ENCODE data around the gene MMP15.

MMP15 gene

GRCh38 chr16:58038219-58038641 lies 12.7 kb downstream of the MMP15 start:
- in situ Hi-C loops (cut with HindIII; ENCODE audit: low sequenced_read_pairs), result no loop called here
- no peak overlapping the region for H3K4me3 ChIP-seq (ENCODE audit: low read depth, low read length)
- no peak for TF ChIP-seq CTCF (IDR thresholded peaks at IDR 0.05; ENCODE audit: low read depth, low read length, missing control alignments)
- DNase-seq (ENCODE audit: low read depth), result no peak

GRCh38 chr16:58039829-58040495 lies 14.4 kb downstream of the MMP15 start:
- no peak for TF ChIP-seq CTCF (IDR thresholded peaks at IDR 0.05; ENCODE audit: low read depth, low read length, missing control alignments)
- H3K4me3 ChIP-seq (ENCODE audit: low read depth, low read length), result no peak overlapping the region
- no peak for DNase-seq (ENCODE audit: low read depth)
- in situ Hi-C loops (cut with HindIII; ENCODE audit: low sequenced_read_pairs), result no loop called here

GRCh38 chr16:58040496-58040846 lies 14.9 kb downstream of the MMP15 start:
- no peak for TF ChIP-seq CTCF (IDR thresholded peaks at IDR 0.05; ENCODE audit: low read depth, low read length, missing control alignments)
- H3K4me3 ChIP-seq (ENCODE audit: low read depth, low read length), result no peak overlapping the region
- in situ Hi-C loops (cut with HindIII; ENCODE audit: low sequenced_read_pairs), result no loop called here
- no peak for DNase-seq (ENCODE audit: low read depth)

- in situ Hi-C loops (cut with HindIII; ENCODE audit: low sequenced_read_pairs), result no loop called here
- no peak for TF ChIP-seq CTCF (IDR thresholded peaks at IDR 0.05; ENCODE audit: low read depth, low read length, missing control alignments)
- H3K4me3 ChIP-seq (ENCODE audit: low read depth, low read length), result no peak overlapping the region
- no peak for DNase-seq (ENCODE audit: low read depth)
Measured at GRCh38 chr16:58040945-58041627, 15.5 kb downstream of the MMP15 start.

GRCh38 chr16:58041628-58041955 lies 16.0 kb downstream of the MMP15 start:
- no peak for DNase-seq (ENCODE audit: low read depth)
- TF ChIP-seq CTCF (IDR thresholded peaks at IDR 0.05; ENCODE audit: low read depth, low read length, missing control alignments), result no peak
- no peak overlapping the region for H3K4me3 ChIP-seq (ENCODE audit: low read depth, low read length)
- in situ Hi-C loops (cut with HindIII; ENCODE audit: low sequenced_read_pairs), result no loop called here

- no peak for TF ChIP-seq CTCF (IDR thresholded peaks at IDR 0.05; ENCODE audit: low read depth, low read length, missing control alignments)
- no peak overlapping the region for H3K4me3 ChIP-seq (ENCODE audit: low read depth, low read length)
- in situ Hi-C loops (cut with HindIII; ENCODE audit: low sequenced_read_pairs), result no loop called here
Measured at GRCh38 chr16:58042001-58042885, 16.7 kb downstream of the MMP15 start.

More at GRCh38 chr16:58042001-58042885, 16.7 kb downstream of the MMP15 start:
- DNase-seq (ENCODE audit: low read depth), result no peak

All from astrocyte of the cerebellum (primary cell).